NK-92 treated with Interleukin-12 subunit alpha and Interleukin-12 subunit beta, amount 100 ng/mL, for 24 hours (cell line): ENCODE data around the gene PCDHGA12.

ENCODE experiments used
- DNase-seq: peaks from one replicate; lab custom pipeline; 2025; lab: John Stamatoyannopoulos, UW

Gene PCDHGA12

DNA sequence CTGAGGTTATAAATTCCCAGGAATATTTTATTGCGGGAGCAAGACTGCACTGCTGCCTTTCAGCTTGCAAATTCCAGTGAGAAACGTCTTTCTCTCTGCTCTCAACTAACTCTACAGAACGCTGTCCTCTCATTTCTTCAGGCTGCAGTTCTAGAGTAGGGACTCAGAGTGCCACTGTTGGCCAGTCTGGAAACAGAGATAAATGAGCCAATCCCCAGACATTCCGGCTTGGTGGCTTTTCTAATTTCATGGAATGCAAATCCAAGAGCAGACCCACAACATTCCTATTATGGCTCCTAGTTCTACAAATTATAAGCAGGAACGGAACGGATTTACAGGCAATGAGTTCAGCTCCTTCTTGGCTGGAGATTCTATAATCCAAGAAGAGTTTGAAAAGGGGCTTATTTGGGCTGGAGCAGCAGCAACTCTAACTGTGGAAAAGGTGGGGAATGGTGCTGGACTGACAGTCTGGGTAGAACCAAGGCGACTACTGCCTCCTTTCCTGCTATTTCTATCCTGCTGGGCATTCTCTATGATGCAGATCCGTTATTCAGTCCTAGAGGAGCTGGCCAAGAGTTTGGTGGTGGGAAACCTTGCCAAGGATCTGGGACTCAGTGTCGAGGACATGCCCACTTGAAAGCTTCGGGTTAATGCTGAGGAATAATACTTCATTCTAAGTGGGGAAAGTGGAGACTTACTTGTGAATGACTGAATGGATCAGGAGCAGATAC, 9.3 kb downstream of the PCDHGA12 start:
- DNase-seq, result no peak

DNA sequence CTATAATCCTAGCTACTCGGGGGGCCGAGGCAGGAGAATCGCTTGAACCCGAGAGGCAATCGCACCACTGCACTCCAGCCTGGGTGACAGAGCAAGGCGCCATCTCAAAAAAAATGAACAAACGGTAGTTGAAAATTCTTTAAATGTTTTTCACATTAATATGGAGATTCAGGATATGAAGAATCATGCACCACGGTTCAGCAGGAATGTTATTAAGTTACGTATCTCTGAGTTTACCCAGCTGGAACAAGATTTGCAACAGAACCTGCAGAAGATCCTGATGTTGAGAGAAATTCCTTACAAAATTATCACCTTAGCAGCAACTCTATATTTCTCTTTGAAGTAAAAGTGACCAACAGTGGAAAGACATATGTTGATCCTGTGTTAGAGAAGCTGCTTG, 10.0 kb downstream of the PCDHGA12 start:
- DNase-seq, result no peak

DNA sequence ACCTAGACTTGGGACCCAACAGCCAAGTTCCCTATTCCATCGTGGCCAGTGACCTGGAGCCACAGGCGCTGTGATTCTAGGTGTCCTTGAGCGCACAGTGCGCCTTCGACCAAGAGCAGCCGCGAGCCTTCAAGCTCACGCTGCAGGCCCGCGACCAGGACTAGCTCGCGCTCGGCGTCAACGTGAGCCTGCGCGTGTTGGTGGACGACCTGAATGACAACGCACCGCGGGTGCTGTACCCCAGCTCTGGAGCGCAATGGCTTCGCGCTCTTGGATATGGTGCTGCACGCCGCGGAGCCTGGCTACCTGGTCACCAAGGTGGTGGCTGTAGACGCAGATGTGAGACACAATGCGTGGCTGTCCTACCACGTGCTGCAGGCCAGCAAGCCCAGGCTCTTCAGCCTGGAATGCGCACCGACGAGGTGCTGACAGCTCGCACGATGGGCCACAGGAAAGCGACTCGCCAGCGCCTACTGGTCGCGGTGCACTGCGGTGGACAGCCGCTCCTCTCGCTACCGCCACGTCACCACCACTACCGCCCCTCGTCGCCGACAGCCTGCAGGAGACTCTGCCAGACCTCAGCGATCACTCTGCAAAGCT, 11.4 kb downstream of the PCDHGA12 start:
- no peak for DNase-seq

DNA sequence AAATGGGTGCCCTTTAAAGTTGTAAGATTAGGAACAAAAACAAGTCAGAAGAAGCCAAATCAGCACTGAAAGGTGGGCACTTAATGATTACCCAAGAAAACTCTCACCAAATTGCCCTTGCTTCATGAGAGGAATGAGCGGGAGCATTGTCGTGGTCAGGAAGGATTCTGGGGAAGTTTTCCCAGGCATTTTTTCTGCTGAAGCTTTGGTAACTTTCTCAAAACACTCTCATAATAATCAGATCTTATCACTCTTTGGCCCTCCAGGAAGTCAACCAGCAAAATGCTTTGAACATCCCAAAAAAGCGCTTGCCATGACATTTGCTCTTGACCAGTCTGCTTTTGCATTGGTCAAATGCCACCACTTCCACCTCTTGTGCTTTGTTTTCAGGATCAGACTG, 35.0 kb downstream of the PCDHGA12 start:
- DNase-seq, result no peak

DNA sequence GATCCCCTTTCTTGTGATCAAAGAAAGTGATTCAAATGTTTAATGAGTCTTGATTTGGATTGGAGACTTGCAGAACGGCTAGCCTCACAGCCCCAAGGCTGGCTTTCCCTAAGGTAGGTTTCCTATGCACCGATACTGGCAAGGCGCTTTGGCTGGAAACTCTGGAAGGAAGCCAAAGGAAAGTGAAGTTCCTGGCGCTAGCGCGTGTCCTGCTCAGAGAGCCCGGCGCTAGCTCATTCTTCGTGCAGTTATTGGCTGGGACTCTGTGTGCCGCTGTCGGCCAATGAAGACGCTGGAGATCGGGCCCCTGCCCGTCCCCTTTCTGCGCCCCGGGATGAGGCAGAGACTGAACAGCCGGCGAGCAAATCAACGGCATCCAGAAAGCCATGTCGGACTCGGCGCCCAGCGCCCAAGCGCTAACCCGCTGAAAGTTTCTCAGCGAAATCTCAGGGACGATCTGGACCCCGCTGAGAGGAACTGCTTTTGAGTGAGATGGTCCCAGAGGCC, 45.4 kb downstream of the PCDHGA12 start, which contains the start of gene PCDHGC3:
TSS of gene PCDHGC3 (plus strand) at position 342 of the 507 bp plus-strand sequence. CDS start at position 493, 151 bp downstream.
- DNase-seq, result no peak

DNA sequence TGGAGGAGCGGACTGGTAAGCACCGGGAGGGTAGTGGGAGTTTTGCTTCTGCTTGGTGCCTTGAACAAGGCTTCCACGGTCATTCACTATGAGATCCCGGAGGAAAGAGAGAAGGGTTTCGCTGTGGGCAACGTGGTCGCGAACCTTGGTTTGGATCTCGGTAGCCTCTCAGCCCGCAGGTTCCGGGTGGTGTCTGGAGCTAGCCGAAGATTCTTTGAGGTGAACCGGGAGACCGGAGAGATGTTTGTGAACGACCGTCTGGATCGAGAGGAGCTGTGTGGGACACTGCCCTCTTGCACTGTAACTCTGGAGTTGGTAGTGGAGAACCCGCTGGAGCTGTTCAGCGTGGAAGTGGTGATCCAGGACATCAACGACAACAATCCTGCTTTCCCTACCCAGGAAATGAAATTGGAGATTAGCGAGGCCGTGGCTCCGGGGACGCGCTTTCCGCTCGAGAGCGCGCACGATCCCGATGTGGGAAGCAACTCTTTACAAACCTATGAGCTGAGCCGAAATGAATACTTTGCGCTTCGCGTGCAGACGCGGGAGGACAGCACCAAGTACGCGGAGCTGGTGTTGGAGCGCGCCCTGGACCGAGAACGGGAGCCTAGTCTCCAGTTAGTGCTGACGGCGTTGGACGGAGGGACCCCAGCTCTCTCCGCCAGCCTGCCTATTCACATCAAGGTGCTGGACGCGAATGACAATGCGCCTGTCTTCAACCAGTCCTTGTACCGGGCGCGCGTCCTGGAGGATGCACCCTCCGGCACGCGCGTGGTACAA, 46.0 kb downstream of the PCDHGA12 start:
- DNase-seq, result no peak

DNA sequence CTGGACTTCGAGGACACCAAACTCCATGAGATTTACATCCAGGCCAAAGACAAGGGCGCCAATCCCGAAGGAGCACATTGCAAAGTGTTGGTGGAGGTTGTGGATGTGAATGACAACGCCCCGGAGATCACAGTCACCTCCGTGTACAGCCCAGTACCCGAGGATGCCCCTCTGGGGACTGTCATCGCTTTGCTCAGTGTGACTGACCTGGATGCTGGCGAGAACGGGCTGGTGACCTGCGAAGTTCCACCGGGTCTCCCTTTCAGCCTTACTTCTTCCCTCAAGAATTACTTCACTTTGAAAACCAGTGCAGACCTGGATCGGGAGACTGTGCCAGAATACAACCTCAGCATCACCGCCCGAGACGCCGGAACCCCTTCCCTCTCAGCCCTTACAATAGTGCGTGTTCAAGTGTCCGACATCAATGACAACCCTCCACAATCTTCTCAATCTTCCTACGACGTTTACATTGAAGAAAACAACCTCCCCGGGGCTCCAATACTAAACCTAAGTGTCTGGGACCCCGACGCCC, 46.8 kb downstream of the PCDHGA12 start:
- no peak for DNase-seq

DNA sequence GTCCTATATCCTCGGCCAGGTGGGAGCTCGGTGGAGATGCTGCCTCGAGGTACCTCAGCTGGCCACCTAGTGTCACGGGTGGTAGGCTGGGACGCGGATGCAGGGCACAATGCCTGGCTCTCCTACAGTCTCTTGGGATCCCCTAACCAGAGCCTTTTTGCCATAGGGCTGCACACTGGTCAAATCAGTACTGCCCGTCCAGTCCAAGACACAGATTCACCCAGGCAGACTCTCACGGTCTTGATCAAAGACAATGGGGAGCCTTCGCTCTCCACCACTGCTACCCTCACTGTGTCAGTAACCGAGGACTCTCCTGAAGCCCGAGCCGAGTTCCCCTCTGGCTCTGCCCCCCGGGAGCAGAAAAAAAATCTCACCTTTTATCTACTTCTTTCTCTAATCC, 47.5 kb downstream of the PCDHGA12 start:
- no peak for DNase-seq

DNA sequence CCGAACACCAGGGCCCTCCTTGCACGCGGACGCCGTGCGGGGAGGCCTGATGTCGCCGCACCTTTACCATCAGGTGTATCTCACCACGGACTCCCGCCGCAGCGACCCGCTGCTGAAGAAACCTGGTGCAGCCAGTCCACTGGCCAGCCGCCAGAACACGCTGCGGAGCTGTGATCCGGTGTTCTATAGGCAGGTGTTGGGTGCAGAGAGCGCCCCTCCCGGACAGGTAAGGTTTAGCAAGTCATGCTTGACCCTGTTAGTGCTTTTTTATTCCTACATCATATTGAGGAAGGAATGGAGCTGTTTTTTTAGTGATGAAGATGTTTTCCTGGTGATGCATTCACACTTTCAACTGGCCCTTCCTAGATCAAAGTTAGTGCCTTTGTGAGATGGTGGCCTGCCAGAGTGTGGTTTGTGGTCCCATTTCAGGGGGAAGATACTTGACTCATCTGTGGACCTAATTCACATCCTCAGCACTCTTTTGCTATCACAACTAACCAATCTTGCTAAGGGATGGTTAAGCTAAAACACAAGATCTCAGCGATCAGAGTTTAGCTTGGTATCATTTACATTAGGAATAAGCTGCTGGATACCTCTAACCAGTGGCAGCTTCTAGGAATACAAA, 48.1 kb downstream of the PCDHGA12 start:
- no peak for DNase-seq

DNA sequence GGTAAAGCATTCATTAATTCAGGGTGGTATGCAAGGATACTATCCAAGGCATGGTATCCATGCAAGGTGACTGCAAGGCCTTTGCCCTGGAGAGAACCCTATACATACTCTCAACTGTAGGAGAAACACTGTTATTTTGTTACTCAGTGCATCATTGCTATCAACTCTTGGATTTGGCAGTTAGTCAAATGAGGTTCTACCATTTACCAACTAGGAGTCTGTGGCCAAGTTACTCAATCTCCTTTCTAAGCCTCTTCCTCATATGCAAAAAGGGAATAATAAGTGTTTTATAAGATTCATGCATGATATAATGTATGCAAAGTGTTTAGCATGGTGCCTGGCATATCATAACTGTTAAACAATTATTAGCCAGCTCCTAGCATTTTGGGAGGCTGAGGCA, 49.5 kb downstream of the PCDHGA12 start:
- no peak for DNase-seq
